GM12874 (cell line): Measurements from ENCODE around the gene FILIP1L.

ENCODE experiments used
- CTCF ChIP-seq: IDR thresholded peaks from 2 replicates; pipeline ENCODE4 v1.5.1; 2011; ENCODE audit warnings: low read depth, mild to moderate bottlenecking, control low read depth, low read length, moderate library complexity; ENCODE audit not compliant: insufficient read depth

Gene FILIP1L

GRCh38 chr3:99867594-99868310, 246.5 kb downstream of the FILIP1L start:
- no peak for TF ChIP-seq CTCF

DNA sequence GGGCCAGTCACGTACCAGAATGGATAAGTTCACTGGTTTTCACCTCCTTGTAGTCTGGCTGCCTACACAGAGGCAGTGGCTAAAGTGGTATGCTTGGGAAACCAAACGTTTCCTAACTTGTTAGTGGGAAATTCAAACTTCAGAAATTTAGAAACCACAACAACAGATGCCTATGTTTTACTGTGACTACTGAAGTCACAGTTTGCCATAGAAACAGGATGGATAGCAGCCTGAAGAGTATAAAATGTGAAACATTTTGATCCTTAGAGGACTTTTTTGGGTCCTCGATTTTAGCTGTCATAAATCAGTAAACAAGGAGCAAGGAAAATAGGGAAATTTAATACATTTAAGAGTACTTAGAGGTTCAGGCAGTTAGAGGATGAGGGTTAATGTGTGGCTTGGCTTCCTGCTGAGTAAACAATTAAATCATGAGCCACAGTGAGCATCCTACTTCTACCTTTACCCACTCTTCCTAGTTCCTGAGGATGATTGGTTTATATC, 248.0 kb downstream of the FILIP1L start:
- TF ChIP-seq CTCF = no peak

DNA sequence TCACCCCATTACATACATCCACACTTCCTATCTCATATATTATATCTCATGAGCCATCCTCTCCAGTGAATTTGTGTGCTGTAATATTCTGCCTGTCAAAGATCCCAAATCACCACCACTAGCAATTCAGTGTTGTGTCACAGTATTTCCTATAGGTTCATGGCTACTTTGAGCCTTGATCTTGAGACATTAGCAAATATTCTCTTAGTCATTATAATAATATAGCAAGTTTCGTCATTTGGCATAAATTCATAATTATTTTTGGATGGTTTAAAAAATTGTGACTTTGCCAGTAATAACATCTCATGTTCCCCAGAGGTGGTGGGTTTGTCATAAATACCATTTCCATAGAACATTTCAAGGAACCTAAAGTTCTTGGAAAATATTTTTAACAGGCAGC, 249.0 kb downstream of the FILIP1L start:
- no peak for TF ChIP-seq CTCF

DNA sequence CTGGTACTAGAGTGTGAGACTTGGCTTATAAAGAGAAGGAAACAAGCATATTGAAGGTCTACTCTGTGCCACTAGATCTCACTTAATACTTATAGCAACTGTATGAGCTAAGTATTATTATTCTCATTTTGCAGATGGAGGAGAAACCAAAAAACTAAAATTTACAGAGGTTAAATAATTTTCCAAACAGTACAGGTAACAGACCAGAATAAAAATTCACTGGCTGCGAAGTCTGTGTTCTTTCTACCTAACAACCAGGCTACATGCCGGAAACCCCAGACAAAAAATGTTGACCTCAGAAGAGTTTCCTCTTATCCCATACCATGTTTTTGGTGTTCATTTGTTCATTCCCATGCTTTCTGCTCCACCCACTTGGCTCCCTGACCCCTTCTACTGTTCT, 250.0 kb downstream of the FILIP1L start:
- no peak for TF ChIP-seq CTCF

- no peak for TF ChIP-seq CTCF
Observed at GRCh38 chr3:99863588-99863987, 250.7 kb downstream of the FILIP1L start.

DNA sequence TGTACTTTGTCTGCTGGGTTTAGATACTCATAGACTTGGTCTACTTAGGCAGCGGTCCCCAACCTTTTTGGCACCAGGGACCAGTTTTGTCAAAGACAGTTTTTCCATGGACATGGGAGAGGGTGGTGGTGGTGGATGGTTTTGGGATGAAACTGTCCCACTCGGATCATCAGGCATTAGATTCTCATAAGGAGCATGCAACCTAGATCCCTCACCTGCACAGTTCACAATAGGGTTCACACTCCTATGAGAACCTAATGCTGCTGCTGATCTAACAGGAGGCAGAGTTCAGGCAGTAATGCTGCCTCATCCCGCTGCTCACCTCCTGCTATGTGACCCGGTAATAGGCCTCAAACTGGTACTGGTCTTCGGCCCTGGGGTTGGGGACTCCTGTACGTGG, 251.3 kb downstream of the FILIP1L start:
- TF ChIP-seq CTCF = no peak

GRCh38 chr3:99862208-99862607, 252.1 kb downstream of the FILIP1L start:
- no peak for TF ChIP-seq CTCF
